Skeletal muscle cell (primary cell): ENCODE results near the gene KLK10.

Experiments used
- DNase-seq: peaks from one replicate; pipeline ENCODE4 v3.0.0-alpha.2; 2010; ENCODE audit warnings: low read depth
- H3K4me3 ChIP-seq: 2 replicates; pipeline ENCODE4 v1.5.1; 2011; ENCODE audit warnings: low read depth, mild to moderate bottlenecking, control low read depth, low read length, moderate library complexity

The KLK10 gene

GRCh38 chr19:51019544-51019925, at the start of gene KLK10:
Gene KLK10 (minus strand): TSS chr19:51019709. CDS start chr19:51019130, 579 bp downstream.
- no peak for DNase-seq
- H3K4me3 ChIP-seq, result no peak within 1 kb of the TSS

- no peak overlapping the region for H3K4me3 ChIP-seq
- no peak for DNase-seq
Observed at GRCh38 chr19:51066393-51067186, 47.1 kb upstream of the KLK10 start.

- no peak overlapping the region for H3K4me3 ChIP-seq
- no peak for DNase-seq
Observed at GRCh38 chr19:51065221-51065960, 45.9 kb upstream of the KLK10 start.

- H3K4me3 ChIP-seq, result peak within 1 kb of the TSS; percentile 3
- no peak for DNase-seq
Observed at GRCh38 chr19:51064534-51065220, 45.2 kb upstream of the KLK10 start, which contains the start of gene KLK13. Gene KLK13 (minus strand): TSS chr19:51065092. CDS start chr19:51065067, 25 bp downstream.

GRCh38 chr19:51063664-51064063, 44.2 kb upstream of the KLK10 start:
- DNase-seq, result no peak
- H3K4me3 ChIP-seq, result no peak overlapping the region

- no peak for DNase-seq
Observed at GRCh38 chr19:51060973-51061372, 41.5 kb upstream of the KLK10 start.

GRCh38 chr19:51060336-51060735, 40.8 kb upstream of the KLK10 start:
- DNase-seq, result no peak
- no peak overlapping the region for H3K4me3 ChIP-seq

More at GRCh38 chr19:51060973-51061372, 41.5 kb upstream of the KLK10 start:
- H3K4me3 ChIP-seq, result no peak overlapping the region

- no peak overlapping the region for H3K4me3 ChIP-seq
- no peak for DNase-seq
Observed at GRCh38 chr19:51059715-51060114, 40.2 kb upstream of the KLK10 start.

GRCh38 chr19:51055866-51056265, 36.4 kb upstream of the KLK10 start:
- no peak for DNase-seq
- H3K4me3 ChIP-seq, result no peak overlapping the region

- no peak for DNase-seq
- H3K4me3 ChIP-seq, result no peak overlapping the region
Observed at GRCh38 chr19:51047031-51047335, 27.5 kb upstream of the KLK10 start.

GRCh38 chr19:51044327-51044726, 24.8 kb upstream of the KLK10 start:
- no peak for DNase-seq
- H3K4me3 ChIP-seq, result no peak overlapping the region

- no peak for DNase-seq
Observed at GRCh38 chr19:51043497-51043896, 24.0 kb upstream of the KLK10 start.

GRCh38 chr19:51040151-51040550, 20.6 kb upstream of the KLK10 start:
- H3K4me3 ChIP-seq, result no peak overlapping the region
- DNase-seq, result no peak

More at GRCh38 chr19:51043497-51043896, 24.0 kb upstream of the KLK10 start:
- H3K4me3 ChIP-seq, result no peak overlapping the region

GRCh38 chr19:51036519-51036918, 17.0 kb upstream of the KLK10 start:
- no peak for DNase-seq

GRCh38 chr19:51034704-51035103, 15.2 kb upstream of the KLK10 start, which contains the start of gene KLK12:
Gene KLK12 (minus strand): TSS chr19:51035002. CDS start chr19:51034621, 381 bp downstream.
- DNase-seq, result no peak
- H3K4me3 ChIP-seq, result no peak within 1 kb of the TSS

More at GRCh38 chr19:51036519-51036918, 17.0 kb upstream of the KLK10 start:
- no peak overlapping the region for H3K4me3 ChIP-seq

GRCh38 chr19:51031880-51032225, 12.3 kb upstream of the KLK10 start:
- no peak overlapping the region for H3K4me3 ChIP-seq
- DNase-seq, result no peak

- no peak overlapping the region for H3K4me3 ChIP-seq
- DNase-seq, result no peak
Observed at GRCh38 chr19:51031220-51031879, 11.8 kb upstream of the KLK10 start.

- no peak overlapping the region for H3K4me3 ChIP-seq
- DNase-seq, result no peak
Observed at GRCh38 chr19:51030631-51031030, 11.1 kb upstream of the KLK10 start.

- no peak for DNase-seq
- no peak overlapping the region for H3K4me3 ChIP-seq
Observed at GRCh38 chr19:51029718-51030117, 10.2 kb upstream of the KLK10 start.

GRCh38 chr19:51027873-51028272, 8.4 kb upstream of the KLK10 start:
- DNase-seq, result no peak
- no peak overlapping the region for H3K4me3 ChIP-seq
